CD4-positive, CD25-positive, alpha-beta regulatory T cell (primary cell): ENCODE measurements around the gene MBOAT2. TPM values are rescaled to one million over a fixed set of nuclear protein-coding genes. Genes with fewer than 3 reads are reported as not detected.
A peak's percentile ranks its signal among the peaks of the same experiment; 100 is the strongest.

Experiments
- ATAC-seq, 2 donors: fragments of 150-1000 bp; cut with Tn5 transposase; one replicate each; pipeline ENCODE4 v1.10.0; 2021; ENCODE audit warnings: low read depth in 2 of 2, moderate number of reproducible peaks in 2 of 2, moderate library complexity in 1 of 2
- DNase-seq, 3 donors: peaks; one replicate each; pipeline versions ENCODE4 v3.0.0 to v3.0.0-alpha.2; 2012 to 2022; ENCODE audit warnings: mixed read lengths in 1 of 3
- H3K27ac ChIP-seq: one replicate; pipeline ENCODE4 v1.7.0; 2013; ENCODE audit warnings: mild to moderate bottlenecking, low read length; ENCODE audit not compliant: insufficient read depth, poor library complexity, severe bottlenecking
- H3K27me3 ChIP-seq: one replicate; pipeline ENCODE4 v1.7.0; 2013; ENCODE audit warnings: low read length; ENCODE audit not compliant: control insufficient read depth, insufficient read depth
- H3K36me3 ChIP-seq: one replicate; pipeline ENCODE4 v1.7.0; 2013; ENCODE audit warnings: mild to moderate bottlenecking, low read length, moderate library complexity; ENCODE audit not compliant: control insufficient read depth, insufficient read depth
- H3K4me1 ChIP-seq: 2 replicates; pipeline ENCODE4 v1.7.0; 2013; ENCODE audit warnings: mild to moderate bottlenecking, low read length; ENCODE audit not compliant: insufficient read depth, control insufficient read depth, poor library complexity, severe bottlenecking
- H3K4me3 ChIP-seq: one replicate; pipeline ENCODE4 v1.7.0; 2013; ENCODE audit warnings: low read depth, mild to moderate bottlenecking, low read length, moderate library complexity
- H3K9me3 ChIP-seq, 2 experiments: 1 replicate in 1 of 2; 2 replicates in 1 of 2; pipeline ENCODE4 v1.7.0; 2013; ENCODE audit warnings: low read length in 2 of 2, mild to moderate bottlenecking in 1 of 2, moderate library complexity in 1 of 2; ENCODE audit not compliant: control insufficient read depth in 2 of 2
- H3K27ac Mint-ChIP-seq, 3 donors: one replicate each; pipeline ENCODE4 v1.8.0; 2020 to 2022; ENCODE audit warnings: mild to moderate bottlenecking in 3 of 3, mixed read lengths in 3 of 3, moderate library complexity in 2 of 3
- H3K27me3 Mint-ChIP-seq: one replicate; pipeline ENCODE4 v1.8.0; 2022; ENCODE audit warnings: mild to moderate bottlenecking, mixed read lengths
- H3K36me3 Mint-ChIP-seq: one replicate; pipeline ENCODE4 v1.8.0; 2020; ENCODE audit warnings: mixed read lengths
- H3K4me1 Mint-ChIP-seq, 4 donors: one replicate each; pipeline ENCODE4 v1.8.0; 2020 to 2022; ENCODE audit warnings: mixed read lengths in 4 of 4, mild to moderate bottlenecking in 1 of 4
- H3K4me3 Mint-ChIP-seq, 4 donors: one replicate each; pipeline ENCODE4 v1.8.0; 2020 to 2022; ENCODE audit warnings: mild to moderate bottlenecking in 4 of 4, mixed read lengths in 4 of 4, moderate library complexity in 3 of 4
- H3K9me3 Mint-ChIP-seq, 7 donors: one replicate each; pipeline ENCODE4 v1.8.0; 2020 to 2022; ENCODE audit warnings: mixed read lengths in 7 of 7, mild to moderate bottlenecking in 3 of 7, moderate library complexity in 2 of 7
- polyA plus RNA-seq, 4 donors: library from polyadenylated mRNA; unstranded; fragments of 300-500 nt; fragmentation: Illumina TruSeq; gene quantifications; one replicate each; pipeline ENCODE4 v1.2.3, GENCODE V29; 2021
- total RNA-seq: library from RNA; stranded (reverse); gene quantifications from one replicate; pipeline ENCODE4 v1.2.3, GENCODE V29; 2022

The MBOAT2 gene
- total and polyA plus RNA-seq, 5 donors from 2014 or later = 0.19 to 2.9 (median 0.56) TPM; not detected in 2

DNA sequence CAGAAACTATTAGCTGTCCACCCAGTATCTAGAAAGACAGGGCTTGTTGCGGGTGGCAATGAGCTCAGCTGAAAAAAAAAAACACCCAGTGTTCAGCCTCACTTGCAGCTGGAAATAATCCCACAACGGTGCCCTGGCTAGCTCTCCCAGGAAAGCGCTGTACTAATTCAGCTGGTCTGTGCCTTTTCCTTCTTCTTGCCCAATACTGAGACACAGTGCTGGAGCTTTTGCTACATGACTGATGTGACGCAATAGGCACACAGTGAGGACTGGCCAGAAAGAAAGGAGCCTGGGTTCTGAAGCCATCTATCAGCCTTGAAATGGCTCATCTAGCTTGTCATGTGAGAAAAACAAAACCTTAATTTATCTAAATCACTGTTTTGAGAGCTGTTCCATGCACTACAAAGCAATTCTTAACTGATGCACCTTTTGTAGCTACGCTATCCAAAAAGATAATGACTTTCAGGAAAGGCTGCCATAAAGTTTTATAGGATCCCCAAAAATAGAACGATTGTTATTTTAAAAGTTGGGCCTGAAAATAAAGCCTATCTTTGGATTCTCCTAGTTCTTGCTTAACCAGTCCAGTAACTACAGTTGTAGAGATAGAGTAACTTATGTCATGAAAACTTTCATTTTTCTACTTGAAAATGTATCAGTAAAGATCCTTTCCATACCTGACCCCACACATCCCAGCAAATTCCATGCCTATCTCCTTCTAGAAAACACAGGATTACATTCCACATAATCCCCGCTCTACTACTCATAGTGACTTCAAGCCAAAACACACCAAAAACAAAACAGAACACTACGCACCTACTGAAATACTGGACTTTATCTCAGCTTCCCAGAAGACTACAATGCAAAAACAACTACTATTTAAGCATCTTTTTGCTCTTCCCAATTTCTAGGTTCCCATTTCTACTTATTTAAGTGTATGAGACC, 181.9 kb downstream of the MBOAT2 start:
- H3K4me1 Mint-ChIP-seq = peaks cover 4 to 9% (median 5%) of the 10 kb centered on the region in 4 donors
- no peak overlapping the region for H3K4me3 Mint-ChIP-seq
- H3K4me3 ChIP-seq = no peak overlapping the region
- H3K4me1 ChIP-seq = no peaks in the 10 kb centered on the region
- peaks cover 35% of the 10 kb centered on the region for H3K36me3 Mint-ChIP-seq
- no peaks in the 10 kb centered on the region for H3K27me3 ChIP-seq
- H3K9me3 Mint-ChIP-seq = no peaks in the 10 kb centered on the region
- no peaks in the 10 kb centered on the region for H3K9me3 ChIP-seq
- H3K36me3 ChIP-seq = peaks cover 51% of the 10 kb centered on the region
- no peaks in the 10 kb centered on the region for H3K27me3 Mint-ChIP-seq
- no peak for ATAC-seq
- H3K27ac ChIP-seq = no peak overlapping the region
- H3K27ac Mint-ChIP-seq = no peak overlapping the region
- DNase-seq = no peak

DNA sequence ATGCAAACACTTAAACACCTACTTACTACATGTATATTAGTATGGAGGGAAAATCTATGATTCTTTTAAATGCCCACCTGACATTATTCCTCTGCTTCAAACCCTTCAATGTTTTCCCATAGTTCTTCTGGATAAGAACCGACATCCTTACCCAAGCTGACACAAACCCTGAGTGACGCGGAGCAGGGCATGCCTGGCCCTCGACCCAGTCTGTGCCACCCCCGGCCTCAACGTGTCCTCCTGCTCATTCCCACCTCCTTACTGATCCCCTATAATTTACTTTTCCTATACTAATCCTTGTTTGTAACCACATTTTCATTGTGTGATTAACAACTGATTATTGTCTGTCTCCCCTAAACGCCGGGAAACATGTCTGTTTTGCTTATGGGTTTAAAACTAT, 183.5 kb downstream of the MBOAT2 start:
- no peaks in the 10 kb centered on the region for H3K9me3 ChIP-seq
- H3K4me1 ChIP-seq = no peaks in the 10 kb centered on the region
- H3K4me1 Mint-ChIP-seq = peaks cover 4 to 9% (median 5%) of the 10 kb centered on the region in 4 donors
- no peak overlapping the region for H3K27ac ChIP-seq
- ATAC-seq (no peak), DNase-seq (no peak)
- H3K4me3 ChIP-seq = no peak overlapping the region
- H3K4me3 Mint-ChIP-seq = no peak overlapping the region
- H3K9me3 Mint-ChIP-seq = no peaks in the 10 kb centered on the region
- H3K27ac Mint-ChIP-seq = no peak overlapping the region
- H3K36me3 ChIP-seq = peaks cover 57% of the 10 kb centered on the region
- H3K36me3 Mint-ChIP-seq = peaks cover 34% of the 10 kb centered on the region
- no peaks in the 10 kb centered on the region for H3K27me3 ChIP-seq
- H3K27me3 Mint-ChIP-seq = no peaks in the 10 kb centered on the region

DNA sequence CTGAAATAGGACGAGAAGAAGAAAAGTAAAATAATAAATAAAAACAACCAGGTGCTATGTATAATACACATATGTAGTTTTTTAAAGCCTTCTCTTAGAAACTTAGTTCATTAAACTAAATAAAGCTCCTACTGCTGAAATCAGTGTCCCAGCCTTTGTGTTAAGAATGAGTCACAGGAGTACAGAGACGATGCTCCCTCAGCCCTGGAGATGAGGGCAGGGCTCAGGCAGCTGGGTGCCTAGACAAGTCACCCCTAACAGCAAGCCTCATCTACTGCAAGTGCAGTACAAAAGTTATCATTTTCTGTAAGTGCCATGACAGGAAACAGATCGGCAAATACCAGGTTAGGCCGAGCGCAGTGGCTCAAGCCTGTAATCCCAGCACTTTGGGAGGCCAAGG, 184.3 kb downstream of the MBOAT2 start:
- no peak for DNase-seq
- H3K27me3 ChIP-seq = no peaks in the 10 kb centered on the region
- Mint-ChIP-seq H3K36me3 (peaks cover 37% of the 10 kb centered on the region), H3K27ac (no peak overlapping the region), H3K9me3 (no peaks in the 10 kb centered on the region), H3K4me1 (peaks cover 0 to 9% (median 3%) of the 10 kb centered on the region in 4 donors), H3K4me3 (no peak overlapping the region), H3K27me3 (no peaks in the 10 kb centered on the region)
- ATAC-seq = no peak
- H3K4me3 ChIP-seq = no peak overlapping the region
- peaks cover 50% of the 10 kb centered on the region for H3K36me3 ChIP-seq
- H3K9me3 ChIP-seq = no peaks in the 10 kb centered on the region
- no peaks in the 10 kb centered on the region for H3K4me1 ChIP-seq
- no peak overlapping the region for H3K27ac ChIP-seq

DNA sequence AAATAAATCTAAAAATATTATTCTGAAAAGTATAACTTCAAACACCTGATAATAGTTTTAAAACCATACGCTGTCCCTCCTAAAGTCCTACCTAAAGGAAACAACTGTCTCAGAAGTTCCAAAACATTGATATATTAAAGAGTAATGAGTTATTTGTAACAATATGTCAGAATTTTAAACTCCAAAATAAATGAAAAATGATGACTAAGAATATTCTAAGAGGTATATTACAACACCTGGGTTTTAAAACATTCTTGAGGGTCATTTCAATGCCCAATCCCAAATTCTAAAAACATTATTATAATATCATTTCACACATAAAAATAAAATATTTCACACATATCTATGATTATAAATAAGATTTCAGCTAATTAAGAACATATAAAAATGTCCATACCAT, 186.3 kb downstream of the MBOAT2 start:
- ATAC-seq (no peak), DNase-seq (no peak)
- Mint-ChIP-seq H3K36me3 (peaks cover 43% of the 10 kb centered on the region), H3K9me3 (no peaks in the 10 kb centered on the region), H3K4me3 (no peak overlapping the region), H3K27me3 (no peaks in the 10 kb centered on the region), H3K27ac (no peak overlapping the region), H3K4me1 (peaks cover 0 to 9% (median 3%) of the 10 kb centered on the region in 4 donors)
- Histone ChIP-seq H3K4me1 (no peaks in the 10 kb centered on the region), H3K27ac (no peak overlapping the region), H3K9me3 (no peaks in the 10 kb centered on the region), H3K27me3 (no peaks in the 10 kb centered on the region), H3K36me3 (peaks cover 60% of the 10 kb centered on the region), H3K4me3 (no peak overlapping the region)

DNA sequence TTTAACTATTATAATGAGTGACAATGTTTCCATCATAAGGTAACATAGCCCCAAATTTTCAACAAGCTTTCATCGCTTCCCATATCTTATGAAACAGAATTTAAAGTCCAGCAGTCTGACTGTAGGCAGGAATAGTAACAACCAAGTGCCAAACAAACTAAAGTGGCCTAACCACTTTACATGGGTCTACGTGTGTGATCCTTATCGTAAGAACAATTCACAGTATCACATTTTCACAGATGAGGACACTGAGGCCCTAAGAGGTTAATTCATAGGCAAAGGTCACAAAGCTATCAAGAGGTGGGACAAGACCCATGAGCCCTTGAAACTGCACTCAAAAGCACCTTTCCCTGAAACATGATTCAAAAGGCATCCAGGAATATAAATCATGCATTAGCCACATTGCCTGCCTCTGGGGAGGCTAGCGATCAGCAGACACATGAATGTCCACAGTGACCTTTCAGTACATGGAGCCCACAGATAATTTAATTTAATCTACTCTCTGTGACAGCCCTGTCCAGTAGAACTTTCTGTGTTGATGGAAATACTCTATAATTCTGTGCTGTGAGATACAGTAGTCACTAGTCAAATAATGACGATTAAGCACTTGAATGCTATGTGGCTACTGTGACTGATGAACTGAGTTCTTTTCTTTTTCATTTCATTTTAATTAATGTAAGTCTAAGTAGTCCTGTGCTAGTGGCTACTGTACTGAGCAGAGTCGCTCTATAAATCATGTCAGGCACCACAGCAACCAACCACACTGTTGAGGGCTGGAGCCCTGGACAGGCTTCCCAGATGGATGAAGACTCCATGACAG, 196.4 kb downstream of the MBOAT2 start:
- Histone ChIP-seq H3K27me3 (no peaks in the 10 kb centered on the region), H3K4me3 (no peak overlapping the region), H3K9me3 (no peaks in the 10 kb centered on the region), H3K36me3 (peaks cover 79% of the 10 kb centered on the region), H3K27ac (no peak overlapping the region), H3K4me1 (no peaks in the 10 kb centered on the region)
- Mint-ChIP-seq H3K4me3 (no peak overlapping the region), H3K36me3 (peaks cover 74% of the 10 kb centered on the region), H3K9me3 (no peaks in the 10 kb centered on the region), H3K27ac (peak overlapping the region in 1 of 3 donors; percentile 13), H3K27me3 (no peaks in the 10 kb centered on the region), H3K4me1 (peaks cover 7 to 18% (median 15%) of the 10 kb centered on the region in 4 donors)
- DNase-seq (no peak), ATAC-seq (no peak)

DNA sequence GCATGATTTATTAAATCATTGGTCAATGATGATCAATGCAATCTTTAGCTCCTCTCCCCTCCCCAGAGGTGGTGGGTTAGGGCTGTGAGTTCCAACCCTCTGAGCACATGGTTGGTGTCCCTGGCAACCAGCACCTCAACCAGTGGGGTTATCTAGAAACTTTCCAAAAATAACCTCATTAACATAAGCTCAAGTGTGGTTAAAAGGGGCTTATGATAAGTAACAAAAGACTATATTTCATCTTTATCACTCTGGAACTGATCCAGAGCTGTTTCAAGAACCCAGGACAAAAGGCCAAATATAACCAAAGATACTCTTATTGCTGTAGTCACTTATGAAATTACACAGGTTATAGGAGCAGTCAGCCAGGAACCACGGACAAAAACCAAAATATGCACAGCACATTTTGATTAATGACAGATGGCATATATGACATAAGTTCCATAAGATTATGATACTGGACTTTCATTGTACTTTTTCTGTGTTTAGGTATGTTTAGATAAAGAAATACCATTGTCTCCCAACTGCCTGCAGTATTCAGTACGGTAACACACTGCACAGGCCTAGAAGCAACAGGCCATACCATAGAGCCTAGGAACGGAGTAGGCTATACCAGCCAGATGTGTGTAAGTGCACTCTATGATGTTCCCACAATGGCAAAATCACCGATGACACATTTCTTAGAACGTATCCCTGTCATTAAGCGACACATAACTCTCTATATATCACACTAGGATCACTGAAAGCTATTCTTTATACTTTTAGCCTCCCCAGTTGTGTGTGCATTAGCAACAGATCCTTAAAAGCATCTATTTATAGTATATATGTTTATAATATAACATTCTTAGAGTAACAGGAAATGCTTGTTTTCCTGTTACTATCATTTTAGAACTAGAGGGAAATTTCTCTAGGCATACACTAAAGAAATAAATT, 197.9 kb downstream of the MBOAT2 start:
- no peaks in the 10 kb centered on the region for H3K9me3 ChIP-seq
- no peaks in the 10 kb centered on the region for H3K9me3 Mint-ChIP-seq
- no peaks in the 10 kb centered on the region for H3K27me3 ChIP-seq
- H3K4me1 ChIP-seq = no peaks in the 10 kb centered on the region
- H3K4me1 Mint-ChIP-seq = peaks cover 7 to 22% (median 14%) of the 10 kb centered on the region in 4 donors
- H3K36me3 Mint-ChIP-seq = peaks cover 69% of the 10 kb centered on the region
- no peak overlapping the region for H3K27ac ChIP-seq
- no peak for ATAC-seq
- peaks cover 78% of the 10 kb centered on the region for H3K36me3 ChIP-seq
- H3K4me3 ChIP-seq = no peak overlapping the region
- H3K27ac Mint-ChIP-seq = peak overlapping the region in 1 of 3 donors; percentile 45
- H3K27me3 Mint-ChIP-seq = no peaks in the 10 kb centered on the region
- no peak overlapping the region for H3K4me3 Mint-ChIP-seq
- DNase-seq = no peak
